Putamen (tissue), 1 donor: ENCODE measurements around the gene STK39.
"Not testable (repeated sequence)": the region's sequence is repeated elsewhere in the genome, so short reads cannot be mapped to it uniquely, and the experiment has no call there.

ENCODE experiments used
- DNase-seq: peaks from one replicate; pipeline ENCODE4 v3.0.0-alpha.2; 2016; ENCODE audit warnings: low spot score

Gene STK39

GRCh38 chr2:168087401-168087800 is 160.0 kb downstream of the STK39 start:
- no peak for DNase-seq

GRCh38 chr2:168086851-168087250 is 160.5 kb downstream of the STK39 start:
- DNase-seq: peak; percentile 46

- DNase-seq: no peak
Measured at GRCh38 chr2:168085801-168086361, 161.5 kb downstream of the STK39 start.

GRCh38 chr2:168084288-168084687 is 163.1 kb downstream of the STK39 start:
- DNase-seq: no peak

- DNase-seq: not testable (repeated sequence)
Measured at GRCh38 chr2:168081452-168081851, 165.9 kb downstream of the STK39 start.

GRCh38 chr2:168079236-168079635 is 168.2 kb downstream of the STK39 start:
- DNase-seq: no peak

- no peak for DNase-seq
Measured at GRCh38 chr2:168076731-168077130, 170.7 kb downstream of the STK39 start.

GRCh38 chr2:168075446-168075845 is 171.9 kb downstream of the STK39 start:
- DNase-seq: no peak

GRCh38 chr2:168072626-168073303 is 174.6 kb downstream of the STK39 start:
- DNase-seq: no peak

- no peak for DNase-seq
Measured at GRCh38 chr2:168064011-168064998, 183.1 kb downstream of the STK39 start.

- DNase-seq: no peak
Measured at GRCh38 chr2:168062936-168063335, 184.5 kb downstream of the STK39 start.

GRCh38 chr2:168062054-168062453 is 185.3 kb downstream of the STK39 start:
- DNase-seq: no peak

- DNase-seq: no peak
Measured at GRCh38 chr2:168060986-168061750, 186.2 kb downstream of the STK39 start.

- no peak for DNase-seq
Measured at GRCh38 chr2:168059758-168060157, 187.6 kb downstream of the STK39 start.

GRCh38 chr2:168058675-168059074 is 188.7 kb downstream of the STK39 start:
- DNase-seq: no peak

GRCh38 chr2:168056242-168056787 is 191.1 kb downstream of the STK39 start:
- DNase-seq: no peak

- no peak for DNase-seq
Measured at GRCh38 chr2:168054657-168055056, 192.7 kb downstream of the STK39 start.

- DNase-seq: no peak
Measured at GRCh38 chr2:168053676-168054075, 193.7 kb downstream of the STK39 start.

GRCh38 chr2:168052773-168053172 is 194.6 kb downstream of the STK39 start:
- no peak for DNase-seq

GRCh38 chr2:168050377-168050776 is 197.0 kb downstream of the STK39 start:
- DNase-seq: no peak

- DNase-seq: no peak
Measured at GRCh38 chr2:168049609-168050008, 197.8 kb downstream of the STK39 start.
